ENCODE measurements around the gene DLG2.

DNA sequence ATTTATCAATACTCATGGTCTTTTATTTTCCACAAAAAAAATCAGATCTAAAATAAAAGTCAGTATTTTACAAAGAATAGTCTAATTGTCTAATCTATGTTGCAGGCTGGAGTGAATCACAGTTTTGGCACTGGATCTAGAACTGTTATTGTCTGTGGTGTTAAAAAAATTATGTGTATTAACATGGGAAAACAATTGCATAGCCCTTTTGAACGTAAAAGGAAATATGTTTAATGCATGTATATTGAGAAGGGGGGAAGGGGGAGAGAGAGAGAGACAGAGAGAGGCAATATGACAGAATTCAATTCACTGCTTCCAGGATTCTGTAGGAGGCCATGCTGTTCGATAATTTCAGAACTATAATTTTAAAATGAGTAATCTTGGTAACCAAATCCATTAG, 2016.1 kb downstream of the DLG2 start:
- TF ChIP-seq, protein P1, sequence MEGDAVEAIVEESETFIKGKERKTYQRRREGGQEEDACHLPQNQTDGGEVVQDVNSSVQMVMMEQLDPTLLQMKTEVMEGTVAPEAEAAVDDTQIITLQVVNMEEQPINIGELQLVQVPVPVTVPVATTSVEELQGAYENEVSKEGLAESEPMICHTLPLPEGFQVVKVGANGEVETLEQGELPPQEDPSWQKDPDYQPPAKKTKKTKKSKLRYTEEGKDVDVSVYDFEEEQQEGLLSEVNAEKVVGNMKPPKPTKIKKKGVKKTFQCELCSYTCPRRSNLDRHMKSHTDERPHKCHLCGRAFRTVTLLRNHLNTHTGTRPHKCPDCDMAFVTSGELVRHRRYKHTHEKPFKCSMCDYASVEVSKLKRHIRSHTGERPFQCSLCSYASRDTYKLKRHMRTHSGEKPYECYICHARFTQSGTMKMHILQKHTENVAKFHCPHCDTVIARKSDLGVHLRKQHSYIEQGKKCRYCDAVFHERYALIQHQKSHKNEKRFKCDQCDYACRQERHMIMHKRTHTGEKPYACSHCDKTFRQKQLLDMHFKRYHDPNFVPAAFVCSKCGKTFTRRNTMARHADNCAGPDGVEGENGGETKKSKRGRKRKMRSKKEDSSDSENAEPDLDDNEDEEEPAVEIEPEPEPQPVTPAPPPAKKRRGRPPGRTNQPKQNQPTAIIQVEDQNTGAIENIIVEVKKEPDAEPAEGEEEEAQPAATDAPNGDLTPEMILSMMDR (IDR thresholded peaks at IDR 0.05): no peak
- TF ChIP-seq POLR2AphosphoS5 (IDR thresholded peaks at IDR 0.05) (no peak), POLR2A (IDR thresholded peaks at IDR 0.05) (no peak), EP300 (IDR thresholded peaks at IDR 0.05) (no peak)

All from sigmoid colon (tissue), 4 donors.